GM12878 (cell line): ENCODE results near the gene RPL26. TPM values are rescaled to one million over a fixed set of nuclear protein-coding genes. Genes with fewer than 3 reads are reported as not detected.

Experiments used
- ATAC-seq: fragments of 200-7000 bp; cut with Tn5 transposase; 3 replicates; pipeline ENCODE4 v1.9.1; 2020; ENCODE audit warnings: mild to moderate bottlenecking, moderate library complexity
- BruUV-seq: library from RNA; stranded (reverse); fragments of 400-500 nt; replicated peaks from 2 replicates; lab custom pipeline; 2021; lab: Mats Ljungman, UMichigan
- CTCF ChIA-PET: fragments of 300-600 bp; sonication (Branson Sonifier 250); formaldehyde crosslinking; extraction: SDS; loops from one replicate; lab custom pipeline; 2021; ENCODE audit warnings: inconsistent platforms; lab: Yijun Ruan, JAX
- POLR2A ChIA-PET: fragments of 350-600 bp; formaldehyde crosslinking; extraction: SDS; loops from one replicate; lab custom pipeline; 2021; ENCODE audit warnings: inconsistent platforms; lab: Charles Lee
- RAD21 ChIA-PET: fragments of 300-600 bp; sonication (Branson Sonifier 250); formaldehyde crosslinking; loops from one replicate; lab custom pipeline; 2023; ENCODE audit warnings: antibody characterized with exemption; ENCODE audit not compliant: unreplicated experiment; lab: Charles Lee
- SMC1A ChIA-PET: fragments of 300-600 bp; sonication (Branson Sonifier 250); formaldehyde crosslinking; loops from one replicate; lab custom pipeline; 2023; ENCODE audit not compliant: unreplicated experiment, uncharacterized antibody; lab: Charles Lee
- DNase-seq: peaks from one replicate; pipeline ENCODE4 v3.0.0-alpha.2; 2011; ENCODE audit warnings: low read depth, low spot score
- FAIRE-seq: peaks from 3 replicates; lab custom pipeline; 2011; peaks lifted over from hg19 to GRCh38; lab: Jason Lieb, UNC
- H2AFZ ChIP-seq: 2 replicates; pipeline ENCODE4 v1.6.0; 2011; ENCODE audit warnings: low read depth, low read length, control low read depth; ENCODE audit not compliant: control insufficient read depth
- H3K27ac ChIP-seq: 2 replicates; pipeline ENCODE4 v1.5.1; 2011; ENCODE audit warnings: control low read depth; ENCODE audit not compliant: control insufficient read depth, insufficient read depth
- H3K27me3 ChIP-seq, 2 experiments: replicated peaks in 1 of 2; 2 replicates each; pipeline versions ENCODE4 v1.6.0 to v1.6.1; 2011; ENCODE audit warnings: low read length in 1 of 2; ENCODE audit not compliant: control insufficient read depth in 2 of 2, insufficient read depth in 2 of 2
- H3K36me3 ChIP-seq, 2 experiments: 2 replicates each; pipeline ENCODE4 v1.5.1; 2011; ENCODE audit warnings: low read length in 1 of 2; ENCODE audit not compliant: control insufficient read depth in 2 of 2, insufficient read depth in 2 of 2
- H3K4me1 ChIP-seq: 2 replicates; pipeline ENCODE4 v1.6.1; 2011; ENCODE audit warnings: mild to moderate bottlenecking, low read length, moderate library complexity, mixed read lengths; ENCODE audit not compliant: control insufficient read depth, insufficient read depth
- H3K4me2 ChIP-seq: 2 replicates; pipeline ENCODE4 v1.6.0; 2011; ENCODE audit warnings: control low read depth; ENCODE audit not compliant: control insufficient read depth, insufficient read depth
- H3K4me3 ChIP-seq: fragments of 200-600 bp; sonication (generic); 2 replicates; pipeline ENCODE4 v1.5.1; 2016
- H3K79me2 ChIP-seq: 2 replicates; pipeline ENCODE4 v1.6.0; 2011; ENCODE audit warnings: low read length; ENCODE audit not compliant: control insufficient read depth, insufficient read depth
- H3K9ac ChIP-seq: 2 replicates; pipeline ENCODE4 v1.8.0; 2011; ENCODE audit warnings: low read length, control low read depth, mixed read lengths; ENCODE audit not compliant: control insufficient read depth, insufficient read depth
- H3K9me3 ChIP-seq: replicated peaks from 3 replicates; pipeline ENCODE4 v1.5.1; 2011; ENCODE audit warnings: mild to moderate bottlenecking, low read length; ENCODE audit not compliant: control insufficient read depth, insufficient read depth
- H4K20me1 ChIP-seq: 2 replicates; pipeline ENCODE4 v1.6.0; 2011; ENCODE audit not compliant: control insufficient read depth, insufficient read depth
- ATF3 ChIP-seq: IDR thresholded peaks from 2 replicates; pipeline ENCODE4 v1.6.1; 2011; ENCODE audit warnings: low read depth, mild to moderate bottlenecking, low read length, moderate library complexity, borderline replicate concordance; ENCODE audit errors: extremely low read depth
- BACH1 ChIP-seq: fragments of 450-650 bp; IDR thresholded peaks from 2 replicates; pipeline ENCODE4 v1.6.1; 2017; ENCODE audit warnings: mild to moderate bottlenecking, borderline replicate concordance
- BMI1 ChIP-seq: fragments of 450-650 bp; IDR thresholded peaks from 2 replicates; pipeline ENCODE4 v1.6.1; 2016; ENCODE audit warnings: mild to moderate bottlenecking, moderate library complexity, borderline replicate concordance
- CBFB ChIP-seq: IDR thresholded peaks from 2 replicates; pipeline ENCODE4 v1.6.1; 2016; ENCODE audit warnings: antibody characterized with exemption, low read depth
- CREB1 ChIP-seq: IDR thresholded peaks from 2 replicates; pipeline ENCODE4 v1.6.1; 2012; ENCODE audit warnings: low read depth, mild to moderate bottlenecking, inconsistent platforms
- DPF2 ChIP-seq: fragments of 450-650 bp; IDR thresholded peaks from 2 replicates; pipeline ENCODE4 v1.6.1; 2017; ENCODE audit warnings: mild to moderate bottlenecking
- E2F8 ChIP-seq: fragments of 450-650 bp; IDR thresholded peaks from 2 replicates; pipeline ENCODE4 v1.6.1; 2018; ENCODE audit warnings: mild to moderate bottlenecking, low read depth, moderate library complexity; ENCODE audit not compliant: partially characterized antibody
- EGR1 ChIP-seq, 2 experiments: IDR thresholded peaks; 1 replicate in 1 of 2; 2 replicates in 1 of 2; pipeline ENCODE4 v1.6.1; 2011 to 2012; ENCODE audit warnings: low read depth in 2 of 2, low read length in 2 of 2, borderline replicate concordance in 1 of 2, mild to moderate bottlenecking in 1 of 2, moderate library complexity in 1 of 2
- FOS ChIP-seq: IDR thresholded peaks from 3 replicates; pipeline ENCODE4 v1.6.1; 2011; ENCODE audit warnings: borderline replicate concordance; ENCODE audit not compliant: insufficient read length; ENCODE audit errors: extremely low read depth
- HDAC6 ChIP-seq: fragments of 200-600 bp; sonication (generic); IDR thresholded peaks from one replicate; pipeline ENCODE4 v1.8.0; 2017; ENCODE audit warnings: antibody characterized with exemption; ENCODE audit not compliant: unreplicated experiment
- HSF1 ChIP-seq: fragments of 150-350 bp; IDR thresholded peaks from 2 replicates; pipeline ENCODE4 v1.6.1; 2014; ENCODE audit warnings: mild to moderate bottlenecking, low read depth, low read length
- MEF2A ChIP-seq: IDR thresholded peaks from 2 replicates; pipeline ENCODE4 v1.6.1; 2011; ENCODE audit warnings: low read depth, mild to moderate bottlenecking, low read length, moderate library complexity; ENCODE audit not compliant: insufficient read depth
- MEF2B ChIP-seq: fragments of 450-650 bp; IDR thresholded peaks from 2 replicates; pipeline ENCODE4 v1.6.1; 2018; ENCODE audit warnings: mild to moderate bottlenecking, moderate library complexity; ENCODE audit not compliant: partially characterized antibody, poor library complexity, severe bottlenecking
- NR2F1 ChIP-seq: fragments of 450-650 bp; conservative IDR thresholded peaks from 2 replicates; pipeline ENCODE4 v1.6.1; 2017; ENCODE audit warnings: mild to moderate bottlenecking
- PML ChIP-seq: IDR thresholded peaks from 2 replicates; pipeline ENCODE4 v1.6.1; 2012; ENCODE audit warnings: low read length, inconsistent platforms
- RAD21 ChIP-seq: IDR thresholded peaks from 2 replicates; pipeline ENCODE4 v1.6.1; 2011; ENCODE audit warnings: mild to moderate bottlenecking, low read depth, low read length, moderate library complexity; ENCODE audit not compliant: insufficient read depth
- RFX5 ChIP-seq: IDR thresholded peaks from 2 replicates; pipeline ENCODE4 v1.6.1; 2011; ENCODE audit warnings: low read depth, low read length, improper control_type of control experiment
- SPI1 ChIP-seq: IDR thresholded peaks from 2 replicates; pipeline ENCODE4 v1.6.1; 2011; ENCODE audit warnings: low read depth, mild to moderate bottlenecking, low read length, moderate library complexity, borderline replicate concordance; ENCODE audit not compliant: insufficient read depth
- SREBF2 ChIP-seq: IDR thresholded peaks from 2 replicates; pipeline ENCODE4 v1.6.1; 2012; ENCODE audit warnings: mild to moderate bottlenecking, low read length
- YBX1 ChIP-seq: fragments of 450-650 bp; IDR thresholded peaks from 2 replicates; pipeline ENCODE4 v1.6.1; 2016; ENCODE audit warnings: antibody characterized with exemption
- ZNF622 ChIP-seq: fragments of 450-650 bp; IDR thresholded peaks from 2 replicates; pipeline ENCODE4 v1.6.1; 2017; ENCODE audit warnings: mild to moderate bottlenecking, inconsistent platforms
- ZZZ3 ChIP-seq: IDR thresholded peaks from 2 replicates; pipeline ENCODE4 v1.6.1; 2011; ENCODE audit warnings: low read depth; ENCODE audit not compliant: control insufficient read depth, insufficient read length
- WGBS: methylation state at CpG from one replicate; pipeline ENCODE4 v1.1.6; 2016; ENCODE audit warnings: low lambda C conversion rate; ENCODE audit not compliant: insufficient replicate concordance, insufficient coverage; ENCODE audit errors: missing lambda C conversion rate; 5-methylcytosine and 5-hydroxymethylcytosine counted together
- in situ Hi-C: fragments of 300-500 bp; cut with MboI; formaldehyde crosslinking; loops from 9 replicates; pipeline ENCODE4 v1.14.3; 2018; ENCODE audit warnings: mixed read lengths
- intact Hi-C: fragments of 100-400 bp; cut with micrococcal nuclease; formaldehyde crosslinking; loops from one replicate; pipeline ENCODE4 v1.14.2; 2022; ENCODE audit not compliant: unreplicated experiment
- polyA plus RNA-seq, 11 experiments: library from polyadenylated mRNA; depleted of rRNA in 4 of 11; unstranded in 6 of 11; stranded (reverse) in 5 of 11; fragments of >200 nt; fragmentation: Nextera tagmentation in 4 of 11; fragmentation: Illumina TruSeq in 1 of 11; extraction: Ambion mirVana in 4 of 11; extraction: Trizol in 1 of 11; gene quantifications; 1 replicate in 1 of 11; 2 replicates in 10 of 11; pipeline versions ENCODE4 v1.2.1 to v1.2.3, GENCODE V29; 2011 to 2016; ENCODE audit warnings: inconsistent platforms in 2 of 11, missing spikeins in 2 of 11, low read depth in 1 of 11
- total RNA-seq, 4 experiments: library from RNA; depleted of rRNA in 3 of 4; stranded (reverse); fragments of >200 nt in 3 of 4; fragmentation: Illumina TruSeq in 1 of 4; extraction: Trizol in 1 of 4; gene quantifications; 2 replicates each; pipeline versions ENCODE4 v1.2.1 to v1.2.3, GENCODE V29; 2013 to 2021

RPL26 gene
- total and polyA plus RNA-seq, 10 of the 15 experiments (the other 5 are each of a cell fraction or from before 2014, with no cell fraction given): 1,451 to 9,244 (median 4,326) TPM

- TF ChIP-seq FOS (no peak), MEF2B (no peak), BMI1 (no peak), DPF2 (no peak), RFX5 (no peak), YBX1 (no peak)
Observed at GRCh38 chr17:8360260-8360659, 22.7 kb downstream of the RPL26 start (continued).

- H3K9me3 ChIP-seq: no peaks in the 10 kb centered on the region
- DNase-seq: no peak
- POLR2A ChIA-PET: interaction anchor here (0.5 kb wide), 1 partner anchor 1354 kb away, joined by 7 read pairs; no protein-coding TSS in a partner anchor
- no peaks in the 10 kb centered on the region for H3K36me3 ChIP-seq
- no peak overlapping the region for H3K4me3 ChIP-seq
- no peak overlapping the region for H3K9ac ChIP-seq
- no peak overlapping the region for H2AFZ ChIP-seq
- no peaks in the 10 kb centered on the region for H4K20me1 ChIP-seq
- H3K27me3 ChIP-seq: no peaks in the 10 kb centered on the region
- in situ Hi-C loops: no loop called here
- 80% methylated on average over 5 of the region's 5 CpGs for WGBS
- SMC1A ChIA-PET: interaction anchor here (0.5 kb wide), 1 partner anchor 178 kb away, joined by 3 read pairs; no protein-coding TSS in a partner anchor
- no peak overlapping the region for H3K27ac ChIP-seq
- no peaks in the 10 kb centered on the region for H3K4me1 ChIP-seq
- TF ChIP-seq HDAC6: no peak
- no peak for TF ChIP-seq E2F8
- TF ChIP-seq CBFB: no peak
- TF ChIP-seq ZZZ3: no peak
- no peak for TF ChIP-seq PML
- TF ChIP-seq MEF2A: no peak
- TF ChIP-seq ZNF622: no peak
- no peak for TF ChIP-seq HSF1
- no peak for TF ChIP-seq BACH1
- no peak for TF ChIP-seq ATF3
- no peak for TF ChIP-seq SPI1
- no peak for TF ChIP-seq SREBF2
- TF ChIP-seq EGR1 (IDR thresholded peaks at IDR 0.05; ENCODE audit: borderline replicate concordance in 1 of 2, low read depth in 2 of 2, low read length in 2 of 2): no peak
- no peak for TF ChIP-seq RAD21
- TF ChIP-seq CREB1: no peak
- no peak for TF ChIP-seq NR2F1
- TF ChIP-seq, all 136 proteins: peak for 0
- no peaks in the 10 kb centered on the region for H3K79me2 ChIP-seq
- no peak for ATAC-seq
- CTCF ChIA-PET: no interaction called here
- no peak overlapping the region for H3K4me2 ChIP-seq
- RAD21 ChIA-PET: no interaction called here
- FAIRE-seq: no peak
- no TSS peak for BruUV-seq
- intact Hi-C loops: no loop called here
Observed at GRCh38 chr17:8359769-8360168, 23.2 kb downstream of the RPL26 start.
